ENCODE results near the gene BLTP2.

DNA sequence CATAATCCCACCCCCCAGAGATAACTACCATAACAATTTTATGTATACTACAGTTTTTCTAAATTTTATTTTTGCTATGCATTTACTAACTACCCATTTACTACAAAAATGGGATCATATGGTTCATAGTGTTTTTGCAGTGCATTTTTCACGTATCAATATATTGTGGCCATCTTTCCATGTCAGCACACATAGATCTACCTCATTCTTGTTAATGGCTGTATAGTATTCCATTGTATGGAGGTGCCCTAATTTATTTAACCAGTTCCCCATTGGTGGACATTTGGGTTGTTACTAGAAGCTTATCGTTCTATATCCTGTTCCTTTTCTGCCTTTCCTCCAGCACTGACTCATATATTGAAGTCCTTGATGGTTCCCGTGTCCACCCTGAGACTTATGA is 44.1 kb upstream of the BLTP2 start:
- TF ChIP-seq EZH2 (IDR thresholded peaks at IDR 0.05; ENCODE audit: borderline replicate concordance), result no peak
- TF ChIP-seq, protein P1, sequence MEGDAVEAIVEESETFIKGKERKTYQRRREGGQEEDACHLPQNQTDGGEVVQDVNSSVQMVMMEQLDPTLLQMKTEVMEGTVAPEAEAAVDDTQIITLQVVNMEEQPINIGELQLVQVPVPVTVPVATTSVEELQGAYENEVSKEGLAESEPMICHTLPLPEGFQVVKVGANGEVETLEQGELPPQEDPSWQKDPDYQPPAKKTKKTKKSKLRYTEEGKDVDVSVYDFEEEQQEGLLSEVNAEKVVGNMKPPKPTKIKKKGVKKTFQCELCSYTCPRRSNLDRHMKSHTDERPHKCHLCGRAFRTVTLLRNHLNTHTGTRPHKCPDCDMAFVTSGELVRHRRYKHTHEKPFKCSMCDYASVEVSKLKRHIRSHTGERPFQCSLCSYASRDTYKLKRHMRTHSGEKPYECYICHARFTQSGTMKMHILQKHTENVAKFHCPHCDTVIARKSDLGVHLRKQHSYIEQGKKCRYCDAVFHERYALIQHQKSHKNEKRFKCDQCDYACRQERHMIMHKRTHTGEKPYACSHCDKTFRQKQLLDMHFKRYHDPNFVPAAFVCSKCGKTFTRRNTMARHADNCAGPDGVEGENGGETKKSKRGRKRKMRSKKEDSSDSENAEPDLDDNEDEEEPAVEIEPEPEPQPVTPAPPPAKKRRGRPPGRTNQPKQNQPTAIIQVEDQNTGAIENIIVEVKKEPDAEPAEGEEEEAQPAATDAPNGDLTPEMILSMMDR (IDR thresholded peaks at IDR 0.05; ENCODE audit: poor library complexity), result no peak
- no peak for TF ChIP-seq EZH2phosphoT487 (IDR thresholded peaks at IDR 0.05; ENCODE audit: low read depth, severe bottlenecking, unreplicated experiment)
